Fibroblast of skin of back (primary cell): ENCODE results near the gene HOXA13.

ENCODE experiments used
- DNase-seq: peaks from one replicate; pipeline ENCODE4 v3.0.0-alpha.2; 2013

HOXA13 gene

GRCh38 chr7:27146491-27147198, 53.2 kb downstream of the HOXA13 start:
- no peak for DNase-seq

GRCh38 chr7:27145914-27146412, 53.9 kb downstream of the HOXA13 start:
- DNase-seq: no peak

GRCh38 chr7:27145165-27145913, 54.6 kb downstream of the HOXA13 start:
- DNase-seq: no peak

GRCh38 chr7:27144781-27145164, 55.1 kb downstream of the HOXA13 start:
- no peak for DNase-seq
